Measurements from ENCODE around the gene MKNK1. TPM values are rescaled to one million over a fixed set of nuclear protein-coding genes. Genes with fewer than 3 reads are reported as not detected.

MKNK1 gene
- total and polyA plus RNA-seq, 4 donors: 29.4 to 83.5 (median 62.8) TPM

DNA sequence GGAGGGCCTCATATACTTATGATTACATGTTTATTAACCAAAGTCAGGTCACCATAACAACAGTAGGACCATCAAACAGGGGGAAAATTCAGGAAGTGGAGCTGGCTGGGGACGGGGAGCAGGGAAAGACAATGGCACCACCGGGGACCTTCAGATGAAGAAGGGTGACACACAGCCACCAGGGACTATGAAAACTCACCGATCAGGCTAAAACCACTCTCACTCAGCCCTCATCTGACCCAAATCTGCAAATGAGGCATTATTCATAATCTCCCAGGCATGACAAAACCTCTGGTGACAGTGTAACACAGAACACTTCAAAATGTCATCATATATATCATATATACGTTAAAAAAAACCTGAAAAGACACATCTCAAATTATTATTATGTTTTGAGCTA, 11.2 kb downstream of the MKNK1 start:
- no peak for DNase-seq
- WGBS, 2 donors: 85 to 86% methylated on average over 4 of the region's 4 CpGs
- H3K36me3 ChIP-seq (ENCODE audit: control insufficient read depth in 4 of 4, insufficient read depth in 4 of 4, low read length in 4 of 4): peaks cover 2 to 26% (median 22%) of the 10 kb centered on the region in 4 donors

DNA sequence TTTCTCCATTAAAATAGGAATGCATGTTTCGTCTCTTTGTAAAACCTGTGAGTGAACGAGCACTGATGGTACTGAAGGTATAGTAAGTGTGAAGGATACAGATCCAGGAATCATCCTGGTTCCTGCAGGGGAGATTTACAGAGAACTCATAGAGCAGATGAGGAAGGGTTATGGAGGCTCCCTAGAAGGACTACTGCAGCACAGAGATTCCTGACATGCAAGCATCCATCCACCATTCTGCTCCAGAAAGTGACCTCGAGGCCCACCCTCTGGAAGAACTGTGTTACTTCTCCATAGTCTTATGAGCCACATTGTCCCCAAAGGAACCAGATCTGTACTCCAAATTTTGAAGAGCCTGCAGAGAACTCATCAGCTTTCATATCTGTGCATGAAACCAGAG, 14.5 kb downstream of the MKNK1 start:
- Histone ChIP-seq H3K36me3 (ENCODE audit: control insufficient read depth in 4 of 4, insufficient read depth in 4 of 4, low read length in 4 of 4) (peaks cover 3 to 38% (median 24%) of the 10 kb centered on the region in 4 donors), H3K9me3 (ENCODE audit: control insufficient read depth in 4 of 4, insufficient read depth in 3 of 4, low read length in 3 of 4) (no peaks in the 10 kb centered on the region), H3K4me1 (ENCODE audit: control insufficient read depth in 5 of 5, insufficient read depth in 5 of 5, low read length in 5 of 5) (peaks cover 0 to 2% (median 0%) of the 10 kb centered on the region in 5 donors), H3K9ac (ENCODE audit: insufficient read depth in 1 of 2, low read length in 2 of 2) (no peak overlapping the region), H3K4me3 (no peak overlapping the region), H3K27me3 (ENCODE audit: control insufficient read depth in 3 of 3, insufficient read depth in 3 of 3, low read length in 2 of 3) (no peaks in the 10 kb centered on the region), H3K27ac (ENCODE audit: low read depth in 1 of 2, low read length in 1 of 2) (no peak overlapping the region)
- ATAC-seq (ENCODE audit: insufficient read depth, low FRiP score): no peak
- TF ChIP-seq, protein P1, sequence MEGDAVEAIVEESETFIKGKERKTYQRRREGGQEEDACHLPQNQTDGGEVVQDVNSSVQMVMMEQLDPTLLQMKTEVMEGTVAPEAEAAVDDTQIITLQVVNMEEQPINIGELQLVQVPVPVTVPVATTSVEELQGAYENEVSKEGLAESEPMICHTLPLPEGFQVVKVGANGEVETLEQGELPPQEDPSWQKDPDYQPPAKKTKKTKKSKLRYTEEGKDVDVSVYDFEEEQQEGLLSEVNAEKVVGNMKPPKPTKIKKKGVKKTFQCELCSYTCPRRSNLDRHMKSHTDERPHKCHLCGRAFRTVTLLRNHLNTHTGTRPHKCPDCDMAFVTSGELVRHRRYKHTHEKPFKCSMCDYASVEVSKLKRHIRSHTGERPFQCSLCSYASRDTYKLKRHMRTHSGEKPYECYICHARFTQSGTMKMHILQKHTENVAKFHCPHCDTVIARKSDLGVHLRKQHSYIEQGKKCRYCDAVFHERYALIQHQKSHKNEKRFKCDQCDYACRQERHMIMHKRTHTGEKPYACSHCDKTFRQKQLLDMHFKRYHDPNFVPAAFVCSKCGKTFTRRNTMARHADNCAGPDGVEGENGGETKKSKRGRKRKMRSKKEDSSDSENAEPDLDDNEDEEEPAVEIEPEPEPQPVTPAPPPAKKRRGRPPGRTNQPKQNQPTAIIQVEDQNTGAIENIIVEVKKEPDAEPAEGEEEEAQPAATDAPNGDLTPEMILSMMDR (IDR thresholded peaks at IDR 0.05; ENCODE audit: control extremely low read depth, extremely low read depth): no peak
- DNase-seq: no peak
- 98 to 99% methylated on average over 3 of the region's 3 CpGs for WGBS, 2 donors

More for the DNA sequence above, 11.2 kb downstream of the MKNK1 start:
- no peak for ATAC-seq (ENCODE audit: insufficient read depth, low FRiP score)
- no peak overlapping the region for H3K4me3 ChIP-seq
- no peaks in the 10 kb centered on the region for H3K9me3 ChIP-seq (ENCODE audit: control insufficient read depth in 4 of 4, insufficient read depth in 3 of 4, low read length in 3 of 4)
- H3K27me3 ChIP-seq (ENCODE audit: control insufficient read depth in 3 of 3, insufficient read depth in 3 of 3, low read length in 2 of 3): no peaks in the 10 kb centered on the region
- TF ChIP-seq, protein P1 (IDR thresholded peaks at IDR 0.05; ENCODE audit: control extremely low read depth, extremely low read depth): no peak
- no peak overlapping the region for H3K27ac ChIP-seq (ENCODE audit: low read depth in 1 of 2, low read length in 1 of 2)
- no peak overlapping the region for H3K9ac ChIP-seq (ENCODE audit: insufficient read depth in 1 of 2, low read length in 2 of 2)
- peaks cover 0 to 1% (median 0%) of the 10 kb centered on the region in 5 donors for H3K4me1 ChIP-seq (ENCODE audit: control insufficient read depth in 5 of 5, insufficient read depth in 5 of 5, low read length in 5 of 5)

DNA sequence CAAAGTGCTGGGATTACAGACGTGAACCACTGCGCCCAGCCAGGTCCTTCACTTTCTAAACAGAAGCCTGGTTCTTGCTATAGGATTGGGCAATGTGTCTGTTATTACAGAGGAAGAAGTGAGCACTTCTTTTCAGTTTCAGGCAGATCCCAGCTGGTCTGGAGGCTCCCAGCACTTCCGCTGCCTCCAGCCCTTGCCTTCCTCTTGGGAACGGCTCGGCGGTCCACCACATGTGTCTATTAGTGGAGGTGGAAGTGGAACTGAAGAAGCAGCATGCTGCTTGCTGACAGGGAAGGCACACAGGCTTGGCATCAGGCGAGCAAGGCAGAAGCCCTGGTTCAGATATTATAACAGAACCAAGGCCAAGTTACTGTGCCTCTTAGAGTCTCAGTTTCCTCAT, 17.0 kb downstream of the MKNK1 start:
- 58 to 72% methylated on average over 7 of the region's 7 CpGs for WGBS, 2 donors
- H3K9ac ChIP-seq (ENCODE audit: insufficient read depth in 1 of 2, low read length in 2 of 2): no peak overlapping the region
- no peaks in the 10 kb centered on the region for H3K9me3 ChIP-seq (ENCODE audit: control insufficient read depth in 4 of 4, insufficient read depth in 3 of 4, low read length in 3 of 4)
- H3K27me3 ChIP-seq (ENCODE audit: control insufficient read depth in 3 of 3, insufficient read depth in 3 of 3, low read length in 2 of 3): no peaks in the 10 kb centered on the region
- H3K4me3 ChIP-seq: no peak overlapping the region
- TF ChIP-seq, protein P1 (IDR thresholded peaks at IDR 0.05; ENCODE audit: control extremely low read depth, extremely low read depth): no peak
- H3K4me1 ChIP-seq (ENCODE audit: control insufficient read depth in 5 of 5, insufficient read depth in 5 of 5, low read length in 5 of 5): peaks cover 0 to 2% (median 0%) of the 10 kb centered on the region in 5 donors
- peak; percentile 79 for ATAC-seq (ENCODE audit: insufficient read depth, low FRiP score)
- peak in 2 of 3 donors; percentile 9 to 10 for DNase-seq
- H3K36me3 ChIP-seq (ENCODE audit: control insufficient read depth in 4 of 4, insufficient read depth in 4 of 4, low read length in 4 of 4): peaks cover 6 to 48% (median 27%) of the 10 kb centered on the region in 4 donors
- H3K27ac ChIP-seq (ENCODE audit: low read depth in 1 of 2, low read length in 1 of 2): no peak overlapping the region
